IPS-18c (cell line): ENCODE measurements around the gene RAB40C.
A peak's percentile ranks its signal among the peaks of the same experiment; 100 is the strongest.

Source experiments
- H3K4me3 ChIP-seq: 2 replicates; pipeline ENCODE4 v1.7.0; 2013; ENCODE audit warnings: low read depth, mild to moderate bottlenecking, low read length, moderate library complexity; ENCODE audit not compliant: insufficient read depth
- H3K9me3 ChIP-seq: one replicate; pipeline ENCODE4 v1.6.1; 2013; ENCODE audit warnings: mild to moderate bottlenecking, low read length, moderate library complexity; ENCODE audit not compliant: control insufficient read depth, insufficient read depth

The RAB40C gene

GRCh38 chr16:567373-568256 is 22.3 kb upstream of the RAB40C start:
- Histone ChIP-seq H3K4me3 (no peak overlapping the region), H3K9me3 (no peaks in the 10 kb centered on the region)

GRCh38 chr16:568401-569258 is 21.2 kb upstream of the RAB40C start:
- H3K4me3 ChIP-seq: peak overlapping the region; percentile 53; the same call in 1 of the 2 replicates

GRCh38 chr16:569445-570254 is 20.2 kb upstream of the RAB40C start, which contains the start of gene PIGQ:
Gene PIGQ, plus strand, starts transcription at chr16:569968. Its CDS starts 4,107 bp downstream, at chr16:574075.
- Histone ChIP-seq H3K4me3 (peak within 1 kb of the TSS; percentile 91), H3K9me3 (no peaks in the 10 kb centered on the region)

More at GRCh38 chr16:568401-569258, 21.2 kb upstream of the RAB40C start:
- no peaks in the 10 kb centered on the region for H3K9me3 ChIP-seq

GRCh38 chr16:572865-573650 is 16.8 kb upstream of the RAB40C start:
- no peak overlapping the region for H3K4me3 ChIP-seq
- H3K9me3 ChIP-seq: no peaks in the 10 kb centered on the region

GRCh38 chr16:574021-574760 is 15.7 kb upstream of the RAB40C start:
- H3K4me3 ChIP-seq: no peak overlapping the region

GRCh38 chr16:575354-576196 is 14.3 kb upstream of the RAB40C start:
- H3K4me3 ChIP-seq: no peak overlapping the region
- H3K9me3 ChIP-seq: no peaks in the 10 kb centered on the region

More at GRCh38 chr16:574021-574760, 15.7 kb upstream of the RAB40C start:
- H3K9me3 ChIP-seq: no peaks in the 10 kb centered on the region

- no peak overlapping the region for H3K4me3 ChIP-seq
Measured at GRCh38 chr16:576197-576822, 13.6 kb upstream of the RAB40C start.

GRCh38 chr16:576823-577201 is 13.1 kb upstream of the RAB40C start:
- H3K9me3 ChIP-seq: no peaks in the 10 kb centered on the region
- H3K4me3 ChIP-seq: no peak overlapping the region

More at GRCh38 chr16:576197-576822, 13.6 kb upstream of the RAB40C start:
- H3K9me3 ChIP-seq: no peaks in the 10 kb centered on the region

- Histone ChIP-seq H3K9me3 (no peaks in the 10 kb centered on the region), H3K4me3 (no peak overlapping the region)
Measured at GRCh38 chr16:577796-578195, 12.1 kb upstream of the RAB40C start.

GRCh38 chr16:578232-578869 is 11.5 kb upstream of the RAB40C start:
- H3K4me3 ChIP-seq: no peak overlapping the region

GRCh38 chr16:578870-579405 is 10.9 kb upstream of the RAB40C start:
- H3K4me3 ChIP-seq: no peak overlapping the region
- no peaks in the 10 kb centered on the region for H3K9me3 ChIP-seq

More at GRCh38 chr16:578232-578869, 11.5 kb upstream of the RAB40C start:
- H3K9me3 ChIP-seq: no peaks in the 10 kb centered on the region

- no peaks in the 10 kb centered on the region for H3K9me3 ChIP-seq
Measured at GRCh38 chr16:580141-580945, 9.5 kb upstream of the RAB40C start.

GRCh38 chr16:580946-581498 is 8.8 kb upstream of the RAB40C start:
- no peak overlapping the region for H3K4me3 ChIP-seq
- H3K9me3 ChIP-seq: no peaks in the 10 kb centered on the region

More at GRCh38 chr16:580141-580945, 9.5 kb upstream of the RAB40C start:
- no peak overlapping the region for H3K4me3 ChIP-seq
